GM12891 (cell line): ENCODE results near the gene COG5.

ENCODE experiments used
- POLR2A ChIP-seq: IDR thresholded peaks from 2 replicates; pipeline ENCODE4 v1.6.1; 2011; ENCODE audit warnings: low read depth, low read length, control low read depth
- POLR2AphosphoS5 ChIP-seq: IDR thresholded peaks from 2 replicates; pipeline ENCODE4 v1.6.1; 2011; ENCODE audit warnings: low read depth, low read length, control low read depth
- SPI1 ChIP-seq: IDR thresholded peaks from 2 replicates; pipeline ENCODE4 v1.6.1; 2011; ENCODE audit warnings: low read depth, low read length, control low read depth
- TAF1 ChIP-seq: IDR thresholded peaks from 2 replicates; pipeline ENCODE4 v1.6.1; 2011; ENCODE audit warnings: low read depth, low read length, control low read depth

- TF ChIP-seq TAF1 (no peak), POLR2A (no peak), POLR2AphosphoS5 (no peak), SPI1 (no peak)
Observed at GRCh38 chr7:107304636-107305035, 259.1 kb downstream of the COG5 start.
